GM18907 (cell line): ENCODE data around the gene GAS7.

Experiments used
- ATAC-seq: cut with Tn5 transposase; IDR thresholded peaks from one replicate; pipeline ENCODE4 v1.9.1; 2021; ENCODE audit warnings: mild to moderate bottlenecking, moderate library complexity; ENCODE audit not compliant: unreplicated experiment

The GAS7 gene

DNA sequence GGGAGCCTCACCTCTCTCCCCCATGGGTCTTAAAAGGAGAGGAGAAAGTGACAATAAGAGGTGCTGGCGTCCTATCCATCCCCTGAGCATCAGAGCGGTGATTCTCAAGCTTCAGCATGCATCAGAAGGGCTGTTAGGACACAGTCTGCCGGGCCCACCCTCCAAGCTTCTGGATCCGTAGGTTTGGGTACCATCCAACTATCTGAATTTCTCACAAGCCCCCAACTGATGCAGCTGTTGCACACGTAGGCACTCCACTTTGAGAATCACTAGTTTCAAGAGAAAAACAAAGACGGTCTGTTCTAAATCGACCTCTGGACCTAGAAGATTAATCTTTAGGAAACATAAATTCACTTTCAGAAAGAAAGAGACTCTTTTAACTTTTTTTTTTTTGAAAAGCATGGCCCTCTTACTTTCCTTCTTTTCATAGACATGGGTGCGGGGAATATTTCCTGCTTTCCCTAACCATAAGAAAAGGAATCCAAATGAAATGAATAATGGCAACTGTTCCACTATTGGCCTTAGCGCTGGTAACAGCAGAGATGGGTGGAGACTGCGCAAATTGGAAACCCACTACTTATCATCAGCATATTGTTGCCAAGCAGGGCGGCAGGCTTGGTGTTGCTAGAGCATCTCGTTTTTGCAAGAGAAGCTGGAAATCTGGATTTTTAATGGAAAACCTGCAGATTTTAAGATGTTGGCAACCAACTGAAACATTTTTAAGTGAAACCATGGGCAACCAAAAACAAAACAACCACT lies 144.4 kb downstream of the GAS7 start:
- ATAC-seq, result no peak

DNA sequence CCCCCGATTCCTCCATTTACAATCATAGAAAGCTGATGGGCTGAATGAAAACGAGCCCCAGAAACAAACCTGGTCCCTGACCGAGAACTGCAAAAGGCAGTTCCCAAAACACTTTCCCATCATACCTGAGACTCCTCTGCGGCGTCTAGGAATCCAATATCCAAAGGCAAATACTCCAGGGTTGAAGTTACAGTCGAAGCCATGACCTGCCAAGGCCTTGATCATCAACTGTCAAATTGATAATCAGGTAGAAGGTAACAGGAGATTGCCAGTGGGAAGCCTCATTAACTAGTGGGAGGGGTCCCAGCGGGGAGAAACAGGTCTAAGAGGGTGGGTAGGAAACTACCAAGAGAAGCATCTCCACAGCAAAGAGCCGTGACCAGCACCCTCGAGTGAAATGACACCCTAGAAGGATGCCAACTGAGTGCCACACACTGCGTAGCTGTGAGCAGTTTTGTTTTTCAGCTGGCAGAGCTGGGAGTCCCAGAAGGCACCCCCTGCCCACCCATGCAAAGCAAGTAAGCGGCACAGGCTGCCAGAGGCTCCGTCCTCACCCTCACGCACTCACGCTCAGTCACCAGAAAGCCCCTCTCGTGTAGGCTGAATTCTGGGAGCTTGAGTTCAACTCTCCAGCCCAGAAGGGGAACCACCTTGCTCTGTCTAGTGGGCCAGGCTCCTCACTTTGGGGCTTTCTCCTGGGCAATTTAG lies 146.1 kb downstream of the GAS7 start:
- peak; percentile 66 for ATAC-seq

DNA sequence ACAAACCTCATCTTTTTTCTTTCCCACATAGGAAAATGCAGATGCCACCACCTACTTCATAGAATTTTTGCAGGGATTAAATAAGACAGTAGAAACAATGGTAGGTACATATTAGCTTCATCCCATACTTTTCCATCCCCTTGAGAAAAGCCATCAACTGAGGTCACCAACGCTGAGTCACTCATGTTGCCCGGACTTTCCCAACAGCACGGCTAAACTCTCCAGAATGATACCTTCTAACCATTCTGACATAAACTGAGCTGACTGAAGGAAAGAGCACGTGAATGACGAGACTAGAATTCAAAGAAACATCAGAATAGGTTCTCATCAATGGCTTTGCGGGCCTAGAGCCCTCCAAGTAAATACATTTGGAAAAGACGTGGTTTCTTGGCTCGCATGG lies 147.3 kb downstream of the GAS7 start:
- peak; percentile 19 for ATAC-seq

DNA sequence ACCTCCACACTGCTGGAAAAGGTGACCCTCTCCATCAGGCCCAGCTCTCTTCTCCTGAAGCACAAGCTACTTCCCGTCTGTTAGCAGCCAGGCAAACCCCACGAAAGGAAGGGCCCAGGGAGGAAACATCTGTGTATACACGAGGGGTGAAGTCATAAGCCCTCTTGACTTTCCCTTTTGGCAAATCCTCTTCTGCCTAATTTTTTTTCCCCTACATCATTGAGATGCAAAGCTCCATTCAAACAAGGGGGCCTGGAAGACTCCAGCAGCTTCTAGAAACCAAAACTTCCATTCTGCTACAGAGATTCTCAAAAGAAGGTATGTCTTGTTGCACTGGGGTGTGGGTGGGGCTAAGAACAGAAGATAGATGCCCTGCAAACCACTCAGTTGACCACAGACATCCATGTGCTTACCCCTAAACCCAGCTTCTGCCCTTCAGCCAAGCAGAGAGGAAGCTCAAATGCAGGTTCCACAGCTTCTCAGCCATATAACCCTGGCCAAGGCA lies 147.8 kb downstream of the GAS7 start:
- ATAC-seq, result peak; percentile 42

DNA sequence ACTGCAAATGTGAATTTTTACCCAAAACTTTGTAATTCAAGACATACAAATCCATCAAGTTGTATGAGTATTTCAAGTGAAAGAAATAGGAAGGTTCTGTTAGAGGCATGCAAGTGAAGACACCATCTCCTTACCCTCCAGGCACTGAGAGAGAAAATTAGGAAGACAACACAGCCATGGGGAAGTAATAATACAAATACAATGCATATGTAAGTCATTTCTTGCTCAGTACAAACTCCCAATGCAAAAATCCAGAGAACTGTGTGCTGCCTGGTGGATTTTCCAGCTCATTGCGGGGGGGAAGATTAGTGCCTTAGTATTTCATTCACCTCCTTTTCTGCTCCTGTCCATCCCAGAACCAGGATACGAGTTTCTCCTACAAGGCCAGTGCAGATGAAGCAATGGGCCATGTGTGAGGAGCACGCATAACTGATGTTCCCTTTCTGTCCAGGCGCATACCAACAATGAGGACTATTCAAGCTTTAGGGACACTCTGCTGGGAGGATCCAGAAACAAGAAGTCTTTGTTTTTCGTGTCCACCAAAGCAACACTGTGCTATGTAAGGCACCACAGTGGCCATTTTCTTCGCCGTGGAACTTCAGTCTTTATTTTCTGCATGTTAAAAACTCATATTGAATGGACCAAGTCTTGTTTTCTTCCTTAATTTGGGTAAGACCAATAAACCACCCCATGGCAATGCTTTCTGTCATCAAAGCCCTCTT lies 149.6 kb downstream of the GAS7 start:
- no peak for ATAC-seq

DNA sequence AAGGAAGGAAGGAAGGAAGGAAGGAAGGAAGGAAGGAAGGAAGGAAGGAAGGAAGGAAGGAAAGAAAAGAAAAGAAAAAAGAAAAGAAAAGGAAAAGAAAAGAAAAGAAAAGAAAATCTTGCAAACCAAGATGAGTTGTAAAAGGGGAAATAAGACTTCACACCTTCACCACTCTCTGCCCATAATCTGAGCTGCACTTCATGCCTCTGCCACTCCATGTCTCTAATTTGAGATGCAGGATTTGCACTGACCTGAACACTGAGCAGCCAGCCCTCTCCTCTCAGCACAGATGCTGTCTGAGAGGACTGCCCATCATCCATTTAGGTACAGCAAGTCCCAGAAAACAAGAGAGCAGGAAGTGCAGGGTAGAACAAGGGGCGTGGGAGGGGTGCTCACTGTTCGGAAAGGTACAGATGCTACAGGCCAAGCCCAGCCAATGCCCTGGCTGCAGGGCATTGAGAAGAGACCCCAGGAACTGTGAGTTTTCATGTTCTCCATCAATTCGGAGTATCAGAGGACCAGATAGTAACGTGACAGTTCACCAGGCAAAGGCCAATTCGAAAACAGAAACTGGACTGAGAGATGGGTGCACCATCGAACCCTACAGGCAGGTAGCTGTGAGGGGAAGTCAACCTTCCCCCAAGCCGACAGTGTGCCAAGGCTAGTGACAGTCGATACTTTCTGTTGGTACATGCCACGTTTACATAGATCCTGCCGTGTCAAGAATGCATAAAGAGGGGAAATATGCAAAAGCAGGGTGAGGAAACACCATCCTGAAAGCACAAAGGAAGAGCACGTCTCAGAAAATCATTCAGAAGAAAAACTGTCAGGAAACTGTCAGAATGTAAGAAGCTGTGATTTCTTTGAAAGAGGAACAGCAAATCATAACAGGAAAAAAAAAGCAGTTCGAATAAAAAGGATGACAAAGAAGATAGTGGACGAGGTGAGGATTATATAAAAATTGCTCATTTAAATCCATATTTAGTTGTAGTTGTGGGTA lies 151.3 kb downstream of the GAS7 start:
- ATAC-seq, result peak; percentile 49

DNA sequence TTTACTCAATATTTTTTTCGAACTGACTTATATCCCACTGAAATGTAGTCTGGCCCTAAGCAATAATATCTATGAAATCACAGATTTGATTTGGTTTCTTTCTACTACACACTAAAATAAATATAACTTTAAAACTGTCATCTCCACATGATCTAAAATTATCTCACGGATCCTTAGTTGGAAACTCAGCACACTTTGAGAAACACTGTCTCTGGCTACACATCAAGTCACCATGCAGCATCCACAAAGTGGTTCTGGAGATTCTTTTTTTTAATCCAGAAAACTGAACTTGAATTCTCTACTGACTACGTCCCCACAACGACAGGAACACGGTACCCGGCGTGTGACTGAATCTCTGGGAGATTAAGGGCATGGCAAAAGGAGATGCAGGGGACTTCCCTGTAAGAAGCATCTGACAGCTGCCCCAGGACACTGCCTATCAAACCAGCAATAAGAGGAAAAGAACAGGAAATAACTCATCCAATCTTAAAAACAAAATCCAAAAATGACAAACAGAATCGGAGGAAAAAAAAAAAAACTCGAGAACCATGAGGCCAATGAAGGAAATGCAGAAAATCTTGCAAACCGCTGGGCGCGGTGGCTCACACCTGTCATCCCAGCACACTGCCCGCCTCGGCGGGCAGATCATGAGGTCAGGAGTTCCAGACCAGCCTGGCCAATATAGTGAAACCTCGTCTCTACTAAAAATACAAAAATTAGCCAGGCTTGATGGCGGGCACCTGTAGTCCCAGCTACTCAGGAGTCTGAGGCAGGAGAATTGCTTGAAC lies 152.3 kb downstream of the GAS7 start:
- ATAC-seq, result no peak

DNA sequence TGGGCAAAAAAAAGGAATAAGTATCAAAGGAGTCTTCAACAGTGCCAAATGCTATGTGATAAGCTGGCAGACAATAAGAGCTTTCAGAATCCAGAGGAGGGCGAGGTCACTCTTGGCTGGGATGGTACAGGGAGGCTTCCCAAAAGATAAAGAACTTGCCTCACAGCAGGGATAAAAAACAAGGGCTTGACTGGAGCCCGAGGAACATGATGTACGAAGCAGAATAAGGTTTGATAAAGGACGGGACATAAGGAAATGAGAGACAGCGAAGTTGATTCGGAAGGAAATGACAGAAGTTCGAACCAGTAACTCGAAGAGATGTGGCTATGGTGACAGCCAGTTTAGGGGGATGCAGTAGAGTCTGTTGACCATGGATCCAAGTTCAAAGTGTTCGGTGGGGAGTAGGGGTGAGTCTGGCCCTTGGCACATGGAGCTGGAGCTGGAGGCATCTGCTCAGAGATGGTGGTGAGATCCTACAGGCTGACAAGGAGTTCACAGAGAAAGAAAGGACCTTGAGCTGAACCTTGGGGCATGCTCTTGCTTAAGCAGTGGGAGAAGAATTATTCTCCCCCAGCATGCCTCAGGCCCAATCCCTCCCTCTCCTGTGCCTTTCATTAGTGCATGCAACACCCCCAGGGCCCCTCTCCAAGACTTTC lies 155.7 kb downstream of the GAS7 start:
- ATAC-seq, result no peak

DNA sequence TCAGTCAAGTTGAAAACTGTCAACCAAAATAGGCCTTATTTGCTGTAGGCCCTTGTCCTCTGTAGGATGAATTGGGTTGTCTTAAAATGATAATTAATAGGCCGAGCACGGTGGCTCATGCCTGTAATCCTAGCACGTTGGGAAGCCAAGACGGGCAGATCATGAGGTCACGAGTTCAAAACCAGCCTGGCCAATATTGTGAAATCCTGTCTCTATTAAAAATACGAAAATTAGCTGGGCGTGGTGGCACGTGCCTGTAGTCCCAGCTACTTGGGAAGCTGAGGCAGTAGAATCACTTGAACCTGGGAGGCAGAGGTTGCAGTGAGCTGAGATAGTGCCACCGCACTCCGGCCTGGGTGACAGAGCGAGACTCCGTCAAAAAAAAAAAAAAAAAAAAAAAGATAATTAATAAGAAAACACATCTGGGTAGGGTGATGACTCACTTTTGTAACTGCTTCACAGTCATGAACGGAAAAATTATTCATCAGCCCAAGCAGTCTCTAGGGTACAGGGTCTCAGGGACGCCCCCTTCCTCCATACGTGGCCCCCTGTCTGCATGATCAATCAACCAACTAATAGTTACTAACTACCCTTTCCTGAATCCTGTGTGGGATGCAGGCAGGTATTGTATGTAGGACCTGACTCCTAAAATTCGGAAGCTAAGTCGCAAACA lies 156.4 kb downstream of the GAS7 start:
- peak; percentile 44 for ATAC-seq

DNA sequence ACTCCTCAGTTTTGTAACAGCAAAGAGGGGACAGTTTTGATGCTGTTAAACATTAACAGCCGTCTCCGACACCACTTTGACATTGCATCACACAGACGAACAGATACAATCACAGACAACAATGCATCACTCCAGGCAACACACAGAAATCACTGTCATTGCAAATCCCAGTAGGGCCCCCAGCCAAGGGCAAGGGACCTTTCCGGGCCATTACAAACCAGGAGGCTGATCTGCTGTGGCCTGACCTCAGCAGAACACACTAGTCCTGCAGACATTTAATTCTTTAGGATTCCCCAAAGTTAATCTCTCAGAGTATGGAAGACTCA lies 157.2 kb downstream of the GAS7 start:
- peak; percentile 35 for ATAC-seq

DNA sequence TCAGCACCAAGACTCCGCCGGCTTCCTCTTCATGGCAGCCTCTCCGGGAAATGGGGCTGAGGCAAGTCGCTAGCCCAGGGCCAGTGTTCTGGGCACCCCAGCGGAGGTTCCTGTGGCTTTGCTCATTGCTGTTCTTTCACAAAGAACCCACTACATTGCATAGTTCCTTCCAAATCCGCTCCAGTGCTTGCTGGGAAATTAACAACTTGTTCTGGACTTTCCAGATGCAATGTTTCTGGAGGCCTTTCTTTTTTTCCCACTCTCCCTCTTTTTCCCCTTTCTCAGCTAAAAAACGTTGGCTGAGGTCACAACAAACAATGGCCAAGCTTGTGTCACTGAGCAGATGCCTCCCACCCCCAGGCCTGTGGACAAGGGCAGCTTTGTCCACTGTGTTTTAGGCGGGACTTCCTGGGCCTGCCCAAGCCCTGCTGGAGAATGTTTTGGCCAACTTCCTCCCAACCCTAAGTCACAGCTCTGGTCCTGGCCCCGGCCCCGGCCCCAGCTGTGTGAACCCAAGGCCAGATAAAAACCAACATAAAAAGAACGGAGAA lies 161.8 kb downstream of the GAS7 start:
- ATAC-seq, result no peak

DNA sequence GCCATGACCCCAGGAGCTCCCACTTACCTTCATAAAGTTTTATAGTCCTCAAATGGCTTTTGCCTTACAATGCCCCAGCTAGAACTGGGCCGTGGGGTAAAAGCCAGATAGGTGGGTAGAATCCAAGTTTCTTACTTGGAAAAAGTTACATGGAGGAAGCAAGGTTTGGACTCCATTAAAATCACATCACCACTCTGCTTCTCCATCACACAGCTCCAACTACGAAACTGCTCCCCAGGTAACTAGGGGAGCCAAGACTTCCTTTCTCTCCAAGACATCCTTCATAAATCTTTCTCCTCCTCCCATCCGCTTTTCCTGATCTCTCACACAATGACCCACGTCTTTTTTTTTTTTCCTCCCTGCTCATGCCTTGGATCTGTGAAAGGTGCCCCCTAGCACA lies 162.5 kb downstream of the GAS7 start:
- ATAC-seq, result no peak

DNA sequence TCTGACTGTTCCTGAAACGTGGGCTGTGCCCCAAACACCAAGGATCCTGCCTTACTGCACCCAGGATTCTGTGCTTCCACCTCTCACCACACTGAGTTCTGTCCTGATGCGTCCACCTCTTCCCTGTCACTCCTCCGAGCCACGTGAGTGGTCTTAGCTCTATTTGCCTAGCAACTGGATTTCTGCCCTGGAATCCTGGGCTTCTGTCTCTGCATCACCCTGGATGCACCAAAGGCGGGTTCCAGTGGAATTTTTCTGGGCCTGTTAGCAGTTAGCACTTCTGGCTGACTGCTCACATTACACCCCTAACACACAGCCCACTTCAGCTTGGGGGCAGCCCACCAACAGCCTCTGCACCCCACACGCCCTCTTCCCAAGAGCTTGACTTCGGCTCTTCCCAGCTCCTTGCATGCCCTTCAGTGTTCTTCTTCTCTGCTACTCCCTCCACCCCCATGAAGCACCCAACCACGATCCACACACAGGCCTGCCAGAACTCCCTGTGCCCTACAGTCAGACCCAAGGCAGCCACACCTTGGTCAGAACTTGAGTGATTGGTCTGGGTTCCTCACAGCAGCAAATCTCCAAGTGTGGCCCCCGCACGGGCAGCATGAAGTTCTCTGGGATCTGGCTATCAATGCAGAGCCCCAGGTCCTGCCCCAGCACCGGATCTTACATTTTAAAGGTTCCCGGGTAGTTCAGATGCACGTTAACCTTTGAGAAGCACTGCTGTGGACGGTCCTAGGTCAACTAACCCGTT lies 163.5 kb downstream of the GAS7 start:
- no peak for ATAC-seq

DNA sequence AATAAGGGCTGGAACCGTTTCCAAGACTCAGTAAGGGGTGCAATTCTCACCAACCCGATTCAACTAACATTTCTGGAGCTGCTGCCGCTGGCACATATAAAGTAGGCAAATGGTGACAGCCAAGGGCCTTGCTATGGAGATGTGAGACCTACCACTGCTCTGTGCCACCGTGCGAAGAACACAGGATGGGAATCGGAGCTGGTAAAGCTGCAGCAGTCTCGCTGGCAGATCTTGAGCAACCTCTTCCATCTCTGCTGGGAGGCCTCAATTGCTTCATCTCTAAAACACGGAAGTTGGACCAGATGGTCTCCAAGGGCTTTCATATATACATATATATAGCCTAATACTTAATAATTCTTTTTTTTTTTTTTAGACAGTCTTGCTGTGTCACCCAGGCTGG lies 164.4 kb downstream of the GAS7 start:
- ATAC-seq, result no peak

DNA sequence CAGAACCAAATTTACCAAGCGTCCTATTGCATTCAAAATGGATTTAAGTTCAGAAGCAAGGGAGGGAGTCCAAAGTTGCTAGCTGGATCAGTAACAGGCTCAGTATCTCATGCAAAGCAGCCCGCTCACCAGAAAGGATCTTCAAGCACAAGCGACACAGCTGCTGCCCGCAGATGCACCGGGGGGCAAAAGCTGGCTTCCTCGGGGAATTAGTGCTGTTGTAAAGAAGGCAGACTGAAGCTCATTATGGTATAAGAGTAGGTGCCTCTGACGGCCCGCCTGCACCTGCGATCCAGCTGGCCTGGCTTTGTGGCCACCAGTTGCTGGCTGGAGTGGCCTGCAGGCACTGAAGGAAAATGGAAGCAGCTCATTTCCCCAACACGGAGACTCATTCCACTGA lies 165.0 kb downstream of the GAS7 start:
- no peak for ATAC-seq

DNA sequence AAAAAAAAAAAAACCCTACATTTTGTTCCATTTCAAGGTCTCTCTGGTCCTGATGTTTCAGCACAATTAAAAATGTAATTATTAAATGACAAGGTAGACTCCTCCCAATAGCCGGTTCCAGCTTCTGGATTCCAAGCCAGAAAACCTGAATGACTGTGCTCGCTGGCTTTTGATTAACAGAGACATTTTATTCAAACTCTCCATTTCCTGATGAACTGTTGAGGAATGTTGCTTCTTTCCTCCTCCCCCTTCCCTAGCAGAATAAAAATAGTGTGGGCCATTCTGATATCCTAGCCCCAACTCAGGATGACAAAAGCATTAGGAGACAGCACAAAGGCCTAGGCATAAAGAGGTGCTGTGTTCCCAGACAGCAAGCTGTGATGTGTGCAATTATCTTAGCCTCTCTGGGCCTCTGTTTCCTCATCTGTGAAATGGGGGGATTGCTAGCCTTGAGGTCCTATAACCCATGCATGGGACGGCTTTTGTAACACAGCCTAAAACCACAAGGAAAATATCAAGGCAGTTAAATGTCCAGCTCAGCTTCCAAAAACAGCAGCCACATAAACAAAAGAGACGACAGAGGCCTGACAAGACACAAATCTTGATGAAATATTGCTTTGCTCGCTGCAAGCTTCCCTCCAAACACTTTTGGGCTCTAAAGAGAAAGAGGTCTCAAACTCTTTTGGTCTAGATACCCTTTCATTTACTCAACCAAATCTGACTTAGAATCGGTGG lies 166.1 kb downstream of the GAS7 start:
- ATAC-seq, result no peak

DNA sequence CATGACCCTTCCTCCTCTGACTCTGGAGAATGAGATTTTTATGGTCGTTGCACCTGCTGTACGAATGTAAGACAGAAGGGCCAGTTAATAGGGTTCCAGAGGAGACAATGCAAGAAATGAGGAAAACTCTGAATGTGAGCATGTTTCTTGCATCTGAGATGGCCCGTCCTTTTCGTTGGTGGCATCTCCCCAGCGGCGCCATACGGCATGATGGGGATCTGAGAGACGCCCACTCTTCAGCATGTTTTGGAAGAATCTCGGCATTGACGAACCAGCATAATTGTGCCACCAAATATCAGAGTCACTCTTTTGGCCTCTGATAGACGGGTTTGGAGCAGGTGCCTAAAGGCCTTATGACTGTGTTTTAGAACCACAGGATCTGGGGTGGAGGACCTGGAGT lies 166.8 kb downstream of the GAS7 start:
- no peak for ATAC-seq
